Keratinocyte (primary cell): ENCODE measurements around the gene TMEM200C. TPM values are rescaled to one million over a fixed set of nuclear protein-coding genes. Genes with fewer than 3 reads are reported as not detected.

Source experiments
- DNase-seq: peaks from one replicate; pipeline ENCODE4 v3.0.0-alpha.2; 2011; ENCODE audit warnings: low read depth, missing footprints, low spot score
- FAIRE-seq: peaks from 2 replicates; lab custom pipeline; 2011; peaks lifted over from hg19 to GRCh38; lab: Jason Lieb, UNC
- H2AFZ ChIP-seq: 2 replicates; pipeline ENCODE4 v1.6.0; 2012; ENCODE audit warnings: low read length, control low read depth, inconsistent platforms; ENCODE audit not compliant: control insufficient read depth
- H3K27ac ChIP-seq: 2 replicates; pipeline ENCODE4 v1.5.1; 2011; ENCODE audit warnings: low read length; ENCODE audit not compliant: control insufficient read depth, insufficient read depth
- H3K27me3 ChIP-seq: 3 replicates; pipeline ENCODE4 v1.6.0; 2011; ENCODE audit warnings: low read length; ENCODE audit not compliant: control insufficient read depth, insufficient read depth; ENCODE audit errors: extremely low read depth
- H3K36me3 ChIP-seq, 2 experiments: 2 replicates in 1 of 2; 3 replicates in 1 of 2; pipeline ENCODE4 v1.5.1; 2011; ENCODE audit warnings: low read length in 2 of 2, mild to moderate bottlenecking in 1 of 2; ENCODE audit not compliant: control insufficient read depth in 2 of 2, insufficient read depth in 2 of 2; ENCODE audit errors: extremely low read depth in 1 of 2
- H3K4me1 ChIP-seq: 3 replicates; pipeline ENCODE4 v1.5.1; 2011; ENCODE audit warnings: low read length; ENCODE audit not compliant: control insufficient read depth, insufficient read depth; ENCODE audit errors: extremely low read depth
- H3K4me2 ChIP-seq: 3 replicates; pipeline ENCODE4 v1.6.0; 2011; ENCODE audit warnings: low read depth, low read length; ENCODE audit not compliant: control insufficient read depth, insufficient read depth; ENCODE audit errors: extremely low read depth
- H3K4me3 ChIP-seq, 3 experiments: fragments of 200-600 bp in 1 of 3; sonication (generic) in 1 of 3; 2 replicates in 2 of 3; 3 replicates in 1 of 3; pipeline ENCODE4 v1.5.1; 2011 to 2016; ENCODE audit warnings: low read length in 3 of 3, mild to moderate bottlenecking in 3 of 3, control low read depth in 2 of 3, inconsistent platforms in 1 of 3, low read depth in 1 of 3, mixed read lengths in 1 of 3, mixed run types in 1 of 3, moderate library complexity in 1 of 3; ENCODE audit not compliant: control insufficient read depth in 2 of 3, insufficient read depth in 2 of 3; ENCODE audit errors: extremely low read depth in 1 of 3
- H3K79me2 ChIP-seq: 2 replicates; pipeline ENCODE4 v1.6.0; 2012; ENCODE audit warnings: low read length; ENCODE audit not compliant: control insufficient read depth, insufficient read depth
- H3K9ac ChIP-seq: 3 replicates; pipeline ENCODE4 v1.6.0; 2011; ENCODE audit warnings: low read length; ENCODE audit not compliant: control insufficient read depth, insufficient read depth; ENCODE audit errors: extremely low read depth
- H3K9me1 ChIP-seq: 3 replicates; pipeline ENCODE4 v1.6.0; 2011; ENCODE audit warnings: low read length; ENCODE audit not compliant: control insufficient read depth, insufficient read depth; ENCODE audit errors: extremely low read depth
- H3K9me3 ChIP-seq: 2 replicates; pipeline ENCODE4 v1.5.1; 2012; ENCODE audit warnings: low read depth, low read length; ENCODE audit not compliant: control insufficient read depth
- H4K20me1 ChIP-seq: 3 replicates; pipeline ENCODE4 v1.6.0; 2011; ENCODE audit warnings: low read length; ENCODE audit not compliant: control insufficient read depth, insufficient read depth; ENCODE audit errors: extremely low read depth
- CTCF ChIP-seq, 3 experiments: IDR thresholded peaks in 1 of 3; conservative IDR thresholded peaks in 1 of 3; optimal IDR thresholded peaks in 1 of 3; 2 replicates in 2 of 3; 3 replicates in 1 of 3; pipeline versions ENCODE3 to v1.5.1; 2011; ENCODE audit warnings: low read length in 3 of 3, mild to moderate bottlenecking in 3 of 3, moderate library complexity in 2 of 3, control low read depth in 1 of 3, inconsistent platforms in 1 of 3; ENCODE audit not compliant: insufficient read depth in 2 of 3; ENCODE audit errors: extremely low read depth in 1 of 3
- EZH2 ChIP-seq: IDR thresholded peaks from one replicate; pipeline ENCODE4 v1.6.1; 2012; ENCODE audit warnings: inconsistent platforms, mild to moderate bottlenecking, low read length, moderate library complexity
- dilution Hi-C: fragments of 300-500 bp; cut with MboI; formaldehyde crosslinking; loops from one replicate; pipeline ENCODE4 v1.7.0; 2020; ENCODE audit warnings: low sequenced_read_pairs; ENCODE audit not compliant: extremely low pct_ligation_motif_present
- polyA plus RNA-seq, 5 experiments: library from polyadenylated mRNA; depleted of rRNA in 3 of 5; stranded (reverse) in 3 of 5; stranded (forward) in 1 of 5; unstranded in 1 of 5; fragments of >200 nt; gene quantifications; 1 replicate in 1 of 5; 2 replicates in 3 of 5; 3 replicates in 1 of 5; pipeline versions ENCODE4 v1.2.1 to v1.2.3, GENCODE V29; 2011 to 2012; ENCODE audit warnings: missing spikeins in 2 of 5, low read depth in 1 of 5, low replicate concordance in 1 of 5

Gene TMEM200C
- polyA plus RNA-seq, 1 donor (not counting 4 experiments of a cell fraction or from before 2014, with no cell fraction given), result not detected

GRCh38 chr18:5895876-5896740, 786 bp upstream of the TMEM200C start:
- Histone ChIP-seq H3K27me3 (peaks cover 57% of the 10 kb centered on the region), H3K27ac (no peak overlapping the region)
- dilution Hi-C loops, result no loop called here

GRCh38 chr18:5894611-5895298, 567 bp downstream of the TMEM200C start:
- Histone ChIP-seq H4K20me1 (no peaks in the 10 kb centered on the region), H2AFZ (no peak overlapping the region)
- no peak for FAIRE-seq

More at GRCh38 chr18:5895876-5896740, 786 bp upstream of the TMEM200C start:
- FAIRE-seq, result no peak
- H3K36me3 ChIP-seq, result no peaks in the 10 kb centered on the region
- no peaks in the 10 kb centered on the region for H3K9me1 ChIP-seq
- TF ChIP-seq EZH2, result peak; percentile 96
- TF ChIP-seq CTCF (optimal IDR thresholded peaks at IDR 0.05 in 1 of 3, IDR thresholded peaks at IDR 0.05 in 1 of 3, conservative IDR thresholded peaks at IDR 0.05 in 1 of 3; ENCODE audit: extremely low read depth in 1 of 3, insufficient read depth in 2 of 3, low read length in 3 of 3), result no peak
- no peak overlapping the region for H3K9ac ChIP-seq
- H4K20me1 ChIP-seq, result no peaks in the 10 kb centered on the region
- peaks cover 10% of the 10 kb centered on the region for H3K4me1 ChIP-seq
- no peak for DNase-seq
- H3K4me2 ChIP-seq, result peak overlapping the region; percentile 22
- no peak overlapping the region for H2AFZ ChIP-seq
- H3K4me3 ChIP-seq, result no peak overlapping the region
- H3K9me3 ChIP-seq, result no peaks in the 10 kb centered on the region
- no peaks in the 10 kb centered on the region for H3K79me2 ChIP-seq

More at GRCh38 chr18:5894611-5895298, 567 bp downstream of the TMEM200C start:
- H3K27me3 ChIP-seq, result peaks cover 67% of the 10 kb centered on the region
- dilution Hi-C loops, result no loop called here
- H3K36me3 ChIP-seq, result no peaks in the 10 kb centered on the region
- no peak overlapping the region for H3K27ac ChIP-seq
- no peaks in the 10 kb centered on the region for H3K9me3 ChIP-seq
- H3K9ac ChIP-seq, result no peak overlapping the region
- peak overlapping the region in 2 of 3 experiments; percentile 26 to 35 for H3K4me3 ChIP-seq
- no peak for TF ChIP-seq CTCF (optimal IDR thresholded peaks at IDR 0.05 in 1 of 3, IDR thresholded peaks at IDR 0.05 in 1 of 3, conservative IDR thresholded peaks at IDR 0.05 in 1 of 3; ENCODE audit: extremely low read depth in 1 of 3, insufficient read depth in 2 of 3, low read length in 3 of 3)
- peak; percentile 33 for TF ChIP-seq EZH2
- no peaks in the 10 kb centered on the region for H3K79me2 ChIP-seq
- H3K4me1 ChIP-seq, result no peaks in the 10 kb centered on the region
- peak overlapping the region; percentile 27 for H3K4me2 ChIP-seq
- no peak for DNase-seq
- no peaks in the 10 kb centered on the region for H3K9me1 ChIP-seq
